Parathyroid adenoma (tissue), 2 donors: ENCODE data around the gene SORBS1.

ENCODE experiments used
- H2AFZ ChIP-seq: fragments of 300-600 bp; sonication (generic); one replicate; pipeline ENCODE4 v1.7.0; 2017; ENCODE audit warnings: antibody characterized with exemption, mild to moderate bottlenecking
- H3K27ac ChIP-seq: fragments of 300-600 bp; sonication (generic); one replicate; pipeline ENCODE4 v1.7.0; 2017
- H3K27me3 ChIP-seq: fragments of 300-600 bp; sonication (generic); one replicate; pipeline ENCODE4 v1.7.0; 2017; ENCODE audit warnings: low read length; ENCODE audit not compliant: control insufficient read depth, insufficient read depth
- H3K36me3 ChIP-seq: fragments of 300-600 bp; sonication (generic); one replicate; pipeline ENCODE4 v1.7.0; 2017; ENCODE audit warnings: low read length; ENCODE audit not compliant: control insufficient read depth, insufficient read depth
- H3K4me1 ChIP-seq: fragments of 300-600 bp; sonication (generic); one replicate; pipeline ENCODE4 v1.7.0; 2017; ENCODE audit warnings: control low read depth
- H3K4me2 ChIP-seq: fragments of 300-600 bp; sonication (generic); one replicate; pipeline ENCODE4 v1.7.0; 2017; ENCODE audit warnings: low read length
- H3K4me3 ChIP-seq: fragments of 300-600 bp; sonication (generic); one replicate; pipeline ENCODE4 v1.7.0; 2017; ENCODE audit warnings: low read depth, low read length
- H3K79me2 ChIP-seq: fragments of 300-600 bp; sonication (generic); one replicate; pipeline ENCODE4 v1.7.0; 2017; ENCODE audit warnings: control low read depth
- H3K9ac ChIP-seq: fragments of 300-600 bp; sonication (generic); one replicate; pipeline ENCODE4 v1.7.0; 2017; ENCODE audit warnings: mild to moderate bottlenecking
- H3K9me3 ChIP-seq: fragments of 300-600 bp; sonication (generic); one replicate; pipeline ENCODE4 v1.7.0; 2017; ENCODE audit warnings: low read length; ENCODE audit not compliant: control insufficient read depth
- TF ChIP-seq, protein P1 (sequence below): fragments of 300-600 bp; sonication (generic); IDR thresholded peaks from one replicate; pipeline ENCODE4 v1.7.0; 2017; ENCODE audit warnings: antibody characterized with exemption, mild to moderate bottlenecking
- donor health status: primary hyperparathyroidism.

The SORBS1 gene

DNA sequence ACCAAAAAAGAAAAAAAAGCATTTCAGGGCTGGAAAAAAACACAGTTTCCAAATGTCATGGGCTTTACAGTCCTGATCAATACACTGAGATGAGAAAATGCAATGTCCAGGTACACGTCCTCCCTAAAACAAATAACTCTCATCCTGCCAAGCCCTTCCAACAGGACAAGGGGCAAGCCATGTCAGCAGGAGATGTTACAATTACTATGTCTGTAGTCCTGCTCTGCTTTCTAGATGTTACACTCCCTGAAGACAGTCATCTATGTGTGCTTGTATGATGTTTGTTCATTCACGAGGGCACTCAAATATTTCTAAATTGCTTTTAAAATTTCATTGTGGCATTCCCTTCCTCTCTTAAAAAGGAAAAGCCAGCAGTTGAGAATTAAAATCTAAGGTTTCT is 103.2 kb downstream of the SORBS1 start:
- Histone ChIP-seq H2AFZ (no peak overlapping the region), H3K9ac (no peak overlapping the region), H3K9me3 (no peaks in the 10 kb centered on the region), H3K79me2 (no peaks in the 10 kb centered on the region), H3K4me3 (no peak overlapping the region), H3K4me2 (no peak overlapping the region), H3K27me3 (no peaks in the 10 kb centered on the region), H3K4me1 (no peaks in the 10 kb centered on the region), H3K27ac (no peak overlapping the region), H3K36me3 (no peaks in the 10 kb centered on the region)
- TF ChIP-seq, protein P1, sequence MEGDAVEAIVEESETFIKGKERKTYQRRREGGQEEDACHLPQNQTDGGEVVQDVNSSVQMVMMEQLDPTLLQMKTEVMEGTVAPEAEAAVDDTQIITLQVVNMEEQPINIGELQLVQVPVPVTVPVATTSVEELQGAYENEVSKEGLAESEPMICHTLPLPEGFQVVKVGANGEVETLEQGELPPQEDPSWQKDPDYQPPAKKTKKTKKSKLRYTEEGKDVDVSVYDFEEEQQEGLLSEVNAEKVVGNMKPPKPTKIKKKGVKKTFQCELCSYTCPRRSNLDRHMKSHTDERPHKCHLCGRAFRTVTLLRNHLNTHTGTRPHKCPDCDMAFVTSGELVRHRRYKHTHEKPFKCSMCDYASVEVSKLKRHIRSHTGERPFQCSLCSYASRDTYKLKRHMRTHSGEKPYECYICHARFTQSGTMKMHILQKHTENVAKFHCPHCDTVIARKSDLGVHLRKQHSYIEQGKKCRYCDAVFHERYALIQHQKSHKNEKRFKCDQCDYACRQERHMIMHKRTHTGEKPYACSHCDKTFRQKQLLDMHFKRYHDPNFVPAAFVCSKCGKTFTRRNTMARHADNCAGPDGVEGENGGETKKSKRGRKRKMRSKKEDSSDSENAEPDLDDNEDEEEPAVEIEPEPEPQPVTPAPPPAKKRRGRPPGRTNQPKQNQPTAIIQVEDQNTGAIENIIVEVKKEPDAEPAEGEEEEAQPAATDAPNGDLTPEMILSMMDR = no peak

DNA sequence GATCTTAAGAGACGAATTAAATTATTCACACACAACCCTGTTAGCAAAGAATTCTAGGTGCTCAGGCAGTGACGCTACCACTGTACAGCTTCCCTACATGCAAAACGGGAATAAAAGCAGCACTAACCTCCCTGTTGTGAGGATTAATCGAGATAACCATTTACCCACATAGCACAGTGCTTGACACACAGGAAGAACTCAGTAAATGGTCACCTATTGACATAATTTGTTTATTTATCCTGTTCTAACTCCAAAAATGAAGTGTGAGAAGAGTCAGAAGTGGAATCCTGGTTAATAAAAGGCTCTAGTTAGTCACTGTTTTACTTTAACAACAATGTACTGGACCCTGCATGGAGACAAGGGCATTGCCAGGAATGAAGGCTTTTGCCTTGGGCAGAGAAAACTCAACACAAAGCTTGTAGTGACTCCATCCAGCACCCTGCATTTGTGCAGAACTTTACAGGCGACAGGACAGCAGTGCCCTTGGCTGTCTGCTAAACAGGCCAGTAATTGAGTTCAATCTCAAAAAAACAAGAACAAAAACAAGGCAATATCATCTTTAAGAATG is 103.8 kb downstream of the SORBS1 start:
- Histone ChIP-seq H3K9ac (no peak overlapping the region), H3K79me2 (no peaks in the 10 kb centered on the region), H3K4me1 (no peaks in the 10 kb centered on the region), H3K9me3 (no peaks in the 10 kb centered on the region), H3K36me3 (no peaks in the 10 kb centered on the region), H3K27me3 (no peaks in the 10 kb centered on the region), H2AFZ (no peak overlapping the region), H3K4me2 (no peak overlapping the region), H3K4me3 (no peak overlapping the region), H3K27ac (no peak overlapping the region)
- TF ChIP-seq, protein P1 = no peak

DNA sequence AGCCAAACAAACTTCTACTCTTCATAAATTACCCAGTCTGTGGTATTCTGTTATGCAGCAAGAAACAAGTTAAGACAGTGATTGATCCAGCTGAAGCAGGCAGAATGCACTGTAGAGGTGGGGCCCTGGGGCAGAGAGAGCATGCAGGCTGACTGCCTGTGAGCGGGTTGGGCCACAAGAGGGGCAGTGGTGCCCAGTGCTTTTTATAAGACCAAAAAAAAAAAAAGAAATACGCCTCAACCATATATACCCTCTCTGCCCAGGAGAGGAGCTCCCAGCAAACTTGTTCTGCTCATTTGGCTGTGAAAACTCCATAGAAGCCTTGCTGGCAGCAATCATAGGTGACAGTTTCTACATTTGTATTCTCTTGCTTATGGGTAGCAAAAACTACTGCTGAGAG is 104.7 kb downstream of the SORBS1 start:
- Histone ChIP-seq H3K27me3 (no peaks in the 10 kb centered on the region), H3K79me2 (no peaks in the 10 kb centered on the region), H3K27ac (no peak overlapping the region), H3K9ac (no peak overlapping the region), H2AFZ (no peak overlapping the region), H3K4me3 (no peak overlapping the region), H3K36me3 (no peaks in the 10 kb centered on the region), H3K4me2 (no peak overlapping the region), H3K4me1 (no peaks in the 10 kb centered on the region), H3K9me3 (no peaks in the 10 kb centered on the region)
- TF ChIP-seq, protein P1 = no peak

DNA sequence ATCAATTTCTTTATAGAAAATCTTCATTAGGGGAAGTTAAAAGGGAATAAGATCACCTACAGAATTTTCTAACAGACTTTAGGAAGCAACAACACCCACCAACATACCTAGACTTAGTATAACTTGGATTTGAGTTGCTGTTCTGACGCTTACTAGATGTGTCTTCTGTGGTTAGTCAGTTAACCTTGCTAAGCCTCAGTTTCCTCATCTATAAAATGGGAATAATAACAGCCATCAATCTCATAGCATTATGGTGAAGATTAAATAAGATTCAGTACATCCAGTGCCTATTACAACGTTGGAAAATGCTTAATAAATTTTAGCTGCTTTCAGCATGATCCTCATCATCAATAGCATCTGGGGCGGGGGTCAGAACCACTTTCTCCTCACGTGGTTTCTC is 106.2 kb downstream of the SORBS1 start:
- Histone ChIP-seq H3K4me2 (no peak overlapping the region), H3K27me3 (no peaks in the 10 kb centered on the region), H3K27ac (no peak overlapping the region), H3K36me3 (no peaks in the 10 kb centered on the region), H3K4me3 (no peak overlapping the region), H3K9ac (no peak overlapping the region), H3K9me3 (no peaks in the 10 kb centered on the region), H2AFZ (no peak overlapping the region), H3K4me1 (no peaks in the 10 kb centered on the region), H3K79me2 (no peaks in the 10 kb centered on the region)
- TF ChIP-seq, protein P1 = no peak

DNA sequence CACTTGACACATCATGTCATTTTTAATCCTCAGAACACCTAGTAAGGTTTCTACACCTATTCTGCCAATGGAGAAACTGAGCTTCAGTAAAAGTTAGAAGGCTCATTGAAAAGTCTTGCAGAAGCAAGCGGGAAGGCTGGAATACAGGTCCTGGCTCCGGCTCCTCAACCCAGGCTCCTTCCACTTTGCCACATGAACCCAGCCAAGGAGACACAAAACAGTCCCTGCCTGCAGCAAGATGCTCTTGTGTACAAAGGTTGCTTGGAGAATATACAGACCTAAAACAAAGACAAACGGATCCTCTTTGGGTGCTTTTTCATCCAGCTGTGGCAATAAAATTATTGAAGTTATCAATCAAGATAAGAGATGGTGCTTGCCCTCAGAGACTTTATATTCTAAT is 106.8 kb downstream of the SORBS1 start:
- Histone ChIP-seq H3K79me2 (no peaks in the 10 kb centered on the region), H3K27ac (no peak overlapping the region), H3K4me3 (no peak overlapping the region), H3K4me2 (no peak overlapping the region), H3K27me3 (no peaks in the 10 kb centered on the region), H3K9me3 (no peaks in the 10 kb centered on the region), H3K9ac (no peak overlapping the region), H3K4me1 (no peaks in the 10 kb centered on the region), H3K36me3 (no peaks in the 10 kb centered on the region), H2AFZ (no peak overlapping the region)
- TF ChIP-seq, protein P1 = no peak
